ENCODE results near the gene CDK13. TPM values are rescaled to one million over a fixed set of nuclear protein-coding genes. Genes with fewer than 3 reads are reported as not detected.

CDK13 gene
- total RNA-seq, 3 donors from 2014 or later, result 48.1 to 59.5 (median 57.5) TPM

DNA sequence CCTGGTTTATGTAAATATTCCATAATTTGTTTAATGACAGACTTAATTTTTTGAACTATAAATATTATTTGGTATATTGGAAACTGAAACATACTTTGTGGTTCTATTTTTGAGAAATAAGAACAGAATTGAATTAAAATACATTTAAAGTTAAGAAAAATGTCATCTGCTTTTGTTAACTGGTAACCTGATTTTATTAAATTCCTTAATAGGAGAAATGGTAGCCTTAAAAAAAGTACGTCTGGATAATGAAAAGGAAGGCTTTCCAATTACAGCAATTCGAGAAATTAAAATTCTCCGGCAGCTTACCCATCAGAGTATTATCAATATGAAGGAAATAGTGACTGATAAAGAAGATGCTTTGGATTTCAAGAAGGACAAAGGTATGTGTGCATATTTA is 51.6 kb downstream of the CDK13 start:
- ATAC-seq (no peak), DNase-seq (no peak)
- intact Hi-C loops (cut with DNase I, micrococcal nuclease), result no loop called here
- Histone ChIP-seq H3K4me1 (ENCODE audit: low read depth) (no peaks in the 10 kb centered on the region), H3K9me3 (no peaks in the 10 kb centered on the region), H3K4me3 (no peak overlapping the region), H3K36me3 (ENCODE audit: low read depth) (no peaks in the 10 kb centered on the region)
- TF ChIP-seq, protein P1, sequence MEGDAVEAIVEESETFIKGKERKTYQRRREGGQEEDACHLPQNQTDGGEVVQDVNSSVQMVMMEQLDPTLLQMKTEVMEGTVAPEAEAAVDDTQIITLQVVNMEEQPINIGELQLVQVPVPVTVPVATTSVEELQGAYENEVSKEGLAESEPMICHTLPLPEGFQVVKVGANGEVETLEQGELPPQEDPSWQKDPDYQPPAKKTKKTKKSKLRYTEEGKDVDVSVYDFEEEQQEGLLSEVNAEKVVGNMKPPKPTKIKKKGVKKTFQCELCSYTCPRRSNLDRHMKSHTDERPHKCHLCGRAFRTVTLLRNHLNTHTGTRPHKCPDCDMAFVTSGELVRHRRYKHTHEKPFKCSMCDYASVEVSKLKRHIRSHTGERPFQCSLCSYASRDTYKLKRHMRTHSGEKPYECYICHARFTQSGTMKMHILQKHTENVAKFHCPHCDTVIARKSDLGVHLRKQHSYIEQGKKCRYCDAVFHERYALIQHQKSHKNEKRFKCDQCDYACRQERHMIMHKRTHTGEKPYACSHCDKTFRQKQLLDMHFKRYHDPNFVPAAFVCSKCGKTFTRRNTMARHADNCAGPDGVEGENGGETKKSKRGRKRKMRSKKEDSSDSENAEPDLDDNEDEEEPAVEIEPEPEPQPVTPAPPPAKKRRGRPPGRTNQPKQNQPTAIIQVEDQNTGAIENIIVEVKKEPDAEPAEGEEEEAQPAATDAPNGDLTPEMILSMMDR (IDR thresholded peaks at IDR 0.05), result no peak

GRCh38 chr7:40003597-40003996 is 53.5 kb downstream of the CDK13 start:
- Histone ChIP-seq H3K9me3 (no peaks in the 10 kb centered on the region), H3K4me3 (no peak overlapping the region), H3K4me1 (ENCODE audit: low read depth) (no peaks in the 10 kb centered on the region), H3K36me3 (ENCODE audit: low read depth) (no peaks in the 10 kb centered on the region)
- TF ChIP-seq, protein P1 (IDR thresholded peaks at IDR 0.05), result no peak
- intact Hi-C loops (cut with DNase I, micrococcal nuclease), result no loop called here
- DNase-seq (no peak), ATAC-seq (no peak)

DNA sequence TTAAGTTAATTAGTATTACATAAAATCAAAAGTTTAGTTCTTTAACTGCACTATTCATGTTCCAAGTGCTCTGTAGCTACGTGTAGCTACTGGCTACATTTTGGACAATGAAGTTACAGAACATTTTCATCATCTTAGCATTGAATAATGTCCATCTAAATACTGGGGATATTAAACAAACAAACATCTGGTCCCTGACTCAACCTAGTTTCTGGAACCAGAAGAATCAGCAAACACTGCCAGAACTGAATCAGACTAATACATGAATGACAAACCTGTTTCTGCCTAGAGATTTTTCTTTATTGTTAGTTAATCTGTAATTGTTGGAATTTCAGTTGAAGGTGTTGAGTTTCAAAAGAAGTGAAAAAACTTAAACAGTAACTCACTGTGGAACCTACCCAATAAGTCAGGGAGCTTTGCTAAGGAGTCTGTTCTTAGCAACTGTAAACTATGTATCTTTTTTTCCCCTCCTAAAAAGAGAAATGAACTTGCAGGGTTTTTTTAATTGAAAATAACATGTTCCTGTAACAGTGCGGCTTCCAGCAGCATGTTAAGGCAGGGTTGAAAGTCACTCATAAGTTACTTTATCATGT is 58.3 kb downstream of the CDK13 start:
- no peaks in the 10 kb centered on the region for H3K4me1 ChIP-seq (ENCODE audit: low read depth)
- intact Hi-C loops (cut with DNase I, micrococcal nuclease), result no loop called here
- no peaks in the 10 kb centered on the region for H3K36me3 ChIP-seq (ENCODE audit: low read depth)
- DNase-seq (no peak), ATAC-seq (no peak)
- no peak overlapping the region for H3K4me3 ChIP-seq
- H3K9me3 ChIP-seq, result no peaks in the 10 kb centered on the region
- TF ChIP-seq, protein P1 (IDR thresholded peaks at IDR 0.05), result no peak

- Histone ChIP-seq H3K4me1 (ENCODE audit: low read depth) (no peaks in the 10 kb centered on the region), H3K36me3 (ENCODE audit: low read depth) (no peaks in the 10 kb centered on the region), H3K9me3 (no peaks in the 10 kb centered on the region), H3K4me3 (no peak overlapping the region)
- ATAC-seq, result no peak
- no peak for DNase-seq
- intact Hi-C loops (cut with DNase I, micrococcal nuclease), result no loop called here
- TF ChIP-seq, protein P1 (IDR thresholded peaks at IDR 0.05), result no peak
Measured at GRCh38 chr7:40009301-40009700, 59.2 kb downstream of the CDK13 start.

DNA sequence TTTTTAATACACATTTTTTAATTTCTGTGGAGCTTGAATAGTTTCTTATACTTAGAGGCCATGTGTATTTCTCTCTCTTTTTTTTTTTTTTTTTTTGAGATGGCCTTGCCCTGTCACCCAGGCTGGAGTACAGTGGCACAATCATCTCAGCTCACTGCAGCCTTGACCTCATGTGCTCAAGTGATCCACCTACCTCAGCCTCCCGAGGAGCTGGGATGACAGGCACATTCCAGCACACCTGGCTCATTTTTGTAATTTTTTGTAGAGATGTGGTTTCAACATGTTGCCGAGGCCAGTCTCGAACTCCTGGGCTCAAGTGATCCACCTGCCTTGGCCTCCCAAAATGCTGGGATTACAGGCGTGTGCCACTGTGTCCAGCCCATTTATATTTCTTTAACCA is 64.3 kb downstream of the CDK13 start:
- Histone ChIP-seq H3K36me3 (ENCODE audit: low read depth) (no peaks in the 10 kb centered on the region), H3K9me3 (no peaks in the 10 kb centered on the region), H3K4me1 (ENCODE audit: low read depth) (peaks cover 7% of the 10 kb centered on the region), H3K4me3 (no peak overlapping the region)
- TF ChIP-seq, protein P1 (IDR thresholded peaks at IDR 0.05), result no peak
- intact Hi-C loops (cut with DNase I, micrococcal nuclease), result no loop called here
- ATAC-seq (no peak), DNase-seq (no peak)

All from mucosa of descending colon (tissue), 3 donors.